NCI-H1092 treated with DMSO at 0.1 percent for 48 hours (cell line): Measurements from ENCODE around the gene ACVRL1.
"Not testable (repeated sequence)": the region's sequence is repeated elsewhere in the genome, so short reads cannot be mapped to it uniquely, and the experiment has no call there.

Experiments used
- DNase-seq: peaks from one replicate; lab custom pipeline; 2025; lab: John Stamatoyannopoulos, UW

The ACVRL1 gene

DNA sequence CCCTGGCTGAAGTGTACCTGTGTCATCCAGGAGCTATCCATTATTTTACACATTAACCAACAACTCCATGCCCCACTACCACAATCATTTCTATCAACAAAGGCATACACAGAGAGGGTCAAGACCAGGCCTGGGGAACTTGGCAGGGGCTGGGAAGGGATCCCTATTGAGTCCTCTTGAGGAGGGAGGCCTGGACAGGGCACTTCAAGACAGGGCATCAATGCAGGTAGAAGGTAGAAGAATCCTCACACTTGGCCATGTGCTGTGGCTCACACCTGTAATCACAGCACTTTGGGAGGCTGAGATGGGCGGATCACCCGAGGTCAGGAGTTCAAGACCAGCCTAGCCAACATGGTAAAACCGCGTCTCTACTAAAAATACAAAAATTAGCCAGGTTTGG is 32.8 kb upstream of the ACVRL1 start:
- DNase-seq = no peak

DNA sequence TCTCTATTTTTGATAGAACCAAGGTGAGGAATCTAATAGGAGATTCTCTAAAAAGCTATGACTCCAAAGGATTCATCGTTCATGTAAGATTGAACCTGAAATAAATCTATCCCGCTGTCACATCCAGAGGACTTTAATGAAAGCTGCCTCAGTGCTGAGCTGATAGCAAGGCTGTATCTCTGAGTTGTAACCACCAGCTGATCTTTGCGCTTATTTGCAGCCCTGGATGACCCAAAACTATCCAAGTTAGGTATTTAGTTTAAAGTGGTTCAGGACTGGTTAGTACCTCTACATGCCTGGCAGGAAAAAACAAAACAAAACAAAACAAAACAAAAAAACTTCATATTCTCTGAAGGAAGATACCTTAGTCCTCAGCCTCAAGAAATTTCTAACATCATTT is 28.2 kb upstream of the ACVRL1 start:
- no peak for DNase-seq

DNA sequence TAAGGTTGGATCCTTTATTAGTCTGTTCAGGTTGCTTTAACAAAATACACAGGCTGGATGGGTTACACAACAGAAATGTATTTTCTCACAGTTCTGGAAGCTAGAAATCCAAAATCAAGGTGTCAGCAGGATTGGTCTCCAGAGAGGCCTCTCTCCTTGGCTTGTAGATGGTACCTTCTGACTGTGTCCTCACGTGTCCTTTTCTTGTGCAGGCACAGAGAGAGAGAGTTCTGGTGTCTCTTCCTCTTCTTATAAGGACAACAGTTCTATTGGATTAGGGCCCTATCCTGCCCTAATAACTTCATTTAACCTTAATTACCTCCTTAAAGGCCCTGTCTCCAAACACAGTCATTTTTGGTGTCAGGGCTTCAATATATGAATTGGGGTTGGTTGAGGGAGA is 24.0 kb upstream of the ACVRL1 start:
- DNase-seq = no peak

DNA sequence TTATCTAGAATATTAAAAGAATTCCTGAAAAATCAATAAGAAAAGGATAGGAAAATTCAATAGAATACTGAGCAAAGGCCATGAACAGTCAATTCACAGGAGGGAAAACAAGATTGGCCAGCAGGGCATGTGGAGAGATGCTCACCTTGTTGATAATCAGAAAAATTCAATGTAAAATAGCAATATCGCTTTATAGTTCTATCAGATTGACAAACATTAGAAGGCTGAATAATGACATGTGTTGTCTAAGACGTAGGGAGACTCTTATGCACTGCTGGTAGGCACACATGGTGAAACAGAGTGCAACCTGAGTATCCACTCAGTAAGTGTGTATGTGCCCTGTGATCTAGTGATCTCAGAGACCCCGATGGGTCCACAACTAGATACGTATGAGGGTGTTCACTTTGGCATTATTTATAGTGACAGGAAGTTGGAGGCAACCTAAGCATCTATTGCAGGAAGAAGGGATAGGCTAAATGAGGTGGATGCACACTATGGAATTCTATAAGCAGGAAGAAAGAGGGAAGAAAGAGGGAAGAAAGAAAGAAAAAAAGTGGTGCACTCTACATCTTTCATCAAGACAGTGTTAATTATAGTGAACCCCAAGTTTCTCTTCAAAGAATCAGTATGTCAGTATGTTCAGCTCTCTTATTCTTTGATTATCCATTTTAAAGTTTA is 23.2 kb upstream of the ACVRL1 start:
- no peak for DNase-seq

DNA sequence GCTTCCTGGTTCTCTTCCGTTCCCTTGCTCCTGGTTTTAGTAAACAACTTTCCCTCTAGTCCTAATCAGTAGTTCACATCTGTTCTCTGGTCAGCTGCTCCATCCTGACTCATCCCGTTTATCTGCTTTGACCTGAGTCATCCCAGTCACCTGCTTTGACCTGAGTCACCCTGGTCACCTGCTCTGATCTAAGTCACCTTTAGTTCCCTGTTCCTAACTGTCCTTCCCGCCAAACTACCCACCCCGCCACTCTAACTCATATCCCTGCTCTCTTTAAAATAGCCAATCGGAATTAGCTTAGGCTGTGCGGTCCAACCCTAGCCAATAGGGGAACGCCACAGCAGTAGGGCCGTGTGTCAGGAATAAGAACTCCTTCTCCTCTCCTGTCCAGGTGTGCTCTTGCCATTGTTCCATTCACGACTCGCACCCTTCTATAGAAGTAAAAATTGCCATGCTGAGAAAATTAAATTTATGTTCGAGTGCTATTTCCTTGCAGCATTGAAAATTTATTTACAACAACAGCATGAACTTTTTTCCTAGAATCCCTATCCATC is 22.6 kb upstream of the ACVRL1 start:
- no peak for DNase-seq

DNA sequence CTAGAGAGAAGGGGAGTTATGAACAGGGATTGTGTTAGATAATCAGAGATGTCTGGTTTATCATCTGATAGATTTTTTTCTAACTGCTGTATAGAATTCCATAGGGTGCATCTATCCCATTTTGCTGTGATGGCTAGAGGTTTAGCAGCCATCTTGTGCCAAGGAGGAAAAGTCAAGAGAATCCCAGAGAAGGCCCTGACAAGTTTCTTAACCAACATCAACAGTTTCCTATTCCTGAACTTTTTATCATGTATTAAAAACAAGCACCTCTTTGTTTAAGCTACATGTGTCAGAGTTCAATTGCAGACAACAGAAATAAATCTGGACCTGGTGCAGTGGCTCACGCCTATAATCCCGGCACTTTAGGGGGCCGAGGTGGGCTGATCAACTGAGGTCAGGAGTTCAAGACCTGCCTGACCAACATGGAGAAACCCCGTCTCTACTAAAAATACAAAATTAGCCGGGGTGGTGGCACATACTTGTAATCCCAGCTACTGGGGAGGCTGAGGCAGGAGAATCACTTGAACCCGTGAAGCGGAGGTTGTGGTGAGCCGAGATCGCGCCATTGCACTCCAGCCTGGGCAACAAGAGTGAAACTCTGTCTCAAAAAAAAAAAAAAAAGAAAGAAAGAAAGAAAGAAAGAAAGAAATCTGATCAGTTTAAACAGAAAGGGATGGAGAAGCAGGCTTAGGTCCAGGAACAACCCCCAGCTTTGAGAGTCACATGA is 21.8 kb upstream of the ACVRL1 start:
- DNase-seq = not testable (repeated sequence)

DNA sequence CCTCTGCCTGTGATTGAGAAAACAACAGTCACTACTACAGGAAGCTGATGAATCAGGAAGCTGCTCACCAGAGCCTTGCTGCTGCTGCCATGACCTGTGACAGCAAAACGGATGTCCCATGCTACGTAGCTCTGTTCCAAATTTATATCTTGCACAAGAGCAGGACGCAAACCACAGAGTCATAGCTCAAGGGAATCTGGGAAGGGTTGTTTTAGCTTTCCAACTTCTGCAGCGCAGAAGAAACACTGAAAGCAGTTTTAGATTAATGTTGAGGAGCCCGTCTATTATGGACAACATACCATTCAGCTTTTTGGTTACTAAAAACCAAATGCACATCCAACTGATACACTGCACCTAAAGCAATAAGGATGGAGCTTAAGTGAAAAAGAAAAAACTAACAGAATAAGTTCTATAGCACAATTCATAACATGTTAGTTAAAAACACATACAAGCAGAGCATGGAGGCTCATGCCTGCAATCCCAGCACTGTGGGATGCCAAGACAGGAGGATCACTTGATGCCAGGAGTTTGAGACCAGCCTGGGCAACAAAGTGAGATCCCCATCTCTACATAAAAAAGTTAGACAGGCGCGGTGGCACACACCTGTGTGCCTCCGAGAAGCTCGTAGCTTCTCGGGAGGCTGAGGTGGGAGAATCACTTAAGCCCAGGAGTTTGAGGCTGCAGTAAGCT is 21.1 kb upstream of the ACVRL1 start:
- no peak for DNase-seq

DNA sequence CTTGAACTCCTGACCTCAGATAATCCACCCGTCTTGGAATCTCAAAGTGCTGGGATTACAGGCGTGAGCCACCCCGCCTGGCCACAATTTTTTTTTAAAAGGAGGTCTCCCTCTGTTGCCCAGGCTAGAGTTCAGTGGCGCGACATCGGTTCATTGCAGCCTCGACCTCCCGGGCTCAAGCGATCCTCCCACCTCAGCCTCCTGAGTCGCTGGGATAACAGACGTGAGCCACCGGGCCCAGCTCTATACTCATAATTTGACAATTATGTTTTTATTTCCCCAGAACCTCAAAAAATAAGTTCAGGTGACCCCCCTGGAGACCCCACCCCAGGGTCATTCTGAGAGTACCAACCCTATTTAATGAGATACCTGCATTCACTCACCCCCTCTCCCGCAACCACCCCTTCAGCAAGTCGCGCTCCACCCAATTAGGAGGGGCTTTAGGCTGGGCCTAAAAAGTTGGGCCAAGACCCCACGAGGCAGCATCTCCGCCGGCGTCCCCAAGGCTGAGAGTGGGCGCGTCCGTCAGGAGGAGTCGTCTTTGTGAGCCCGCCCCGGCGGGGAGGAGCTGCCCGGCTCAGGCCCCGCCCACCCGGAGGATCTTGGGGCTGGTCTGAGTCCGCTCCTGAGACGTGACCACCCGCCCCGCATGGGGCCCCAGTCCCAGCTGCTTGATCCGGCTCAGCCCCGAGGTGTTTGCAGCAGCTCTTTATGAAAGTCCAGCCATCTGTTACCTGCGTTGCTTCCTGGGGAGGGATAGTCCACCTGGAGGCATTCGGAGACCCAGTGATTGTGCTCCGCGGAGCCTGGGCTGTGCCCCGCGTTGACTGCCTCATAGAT is 19.6 kb upstream of the ACVRL1 start, which contains the start of gene ANKRD33:
TSS of gene ANKRD33 (plus strand) at position 628 of the 840 bp plus-strand sequence. CDS start at position 712, 84 bp downstream.
- DNase-seq = no peak

DNA sequence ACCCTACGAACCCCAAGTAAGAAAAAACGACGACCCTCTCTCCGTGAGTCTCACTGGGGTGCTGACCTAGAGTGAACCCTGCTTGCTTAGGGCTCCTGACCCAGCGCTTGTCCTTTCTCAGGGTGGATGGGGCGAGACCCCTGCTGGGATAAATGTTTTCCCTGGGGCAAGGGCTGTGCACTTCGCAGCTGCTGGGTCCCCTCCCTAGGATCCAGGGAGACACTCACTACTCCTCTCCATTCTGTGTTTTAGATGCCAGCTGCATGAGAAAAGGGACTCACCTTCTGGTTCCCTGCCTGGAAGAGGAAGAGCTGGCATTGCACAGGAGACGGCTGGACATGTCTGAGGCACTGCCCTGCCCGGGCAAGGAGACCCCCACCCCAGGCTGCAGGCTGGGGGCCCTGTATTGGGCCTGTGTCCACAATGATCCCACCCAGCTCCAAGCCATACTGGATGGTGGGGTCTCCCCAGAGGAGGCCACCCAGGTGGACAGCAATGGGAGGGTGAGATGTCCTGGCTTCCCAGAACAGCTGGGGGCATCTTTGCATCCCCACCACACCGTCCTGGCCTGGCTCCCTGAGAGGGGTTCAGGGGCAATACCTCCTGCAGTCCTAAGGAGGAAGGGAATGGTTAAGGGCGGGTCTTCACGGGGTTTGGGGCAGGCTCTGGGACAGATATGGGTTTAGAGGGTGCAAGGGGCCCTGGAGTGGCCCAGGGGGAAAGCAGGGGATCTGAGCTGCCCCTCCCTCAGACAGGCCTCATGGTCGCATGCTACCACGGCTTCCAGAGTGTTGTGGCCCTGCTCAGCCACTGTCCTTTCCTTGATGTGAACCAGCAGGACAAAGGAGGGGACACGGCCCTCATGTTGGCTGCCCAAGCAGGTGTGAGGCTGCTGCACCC is 18.7 kb upstream of the ACVRL1 start:
- no peak for DNase-seq

DNA sequence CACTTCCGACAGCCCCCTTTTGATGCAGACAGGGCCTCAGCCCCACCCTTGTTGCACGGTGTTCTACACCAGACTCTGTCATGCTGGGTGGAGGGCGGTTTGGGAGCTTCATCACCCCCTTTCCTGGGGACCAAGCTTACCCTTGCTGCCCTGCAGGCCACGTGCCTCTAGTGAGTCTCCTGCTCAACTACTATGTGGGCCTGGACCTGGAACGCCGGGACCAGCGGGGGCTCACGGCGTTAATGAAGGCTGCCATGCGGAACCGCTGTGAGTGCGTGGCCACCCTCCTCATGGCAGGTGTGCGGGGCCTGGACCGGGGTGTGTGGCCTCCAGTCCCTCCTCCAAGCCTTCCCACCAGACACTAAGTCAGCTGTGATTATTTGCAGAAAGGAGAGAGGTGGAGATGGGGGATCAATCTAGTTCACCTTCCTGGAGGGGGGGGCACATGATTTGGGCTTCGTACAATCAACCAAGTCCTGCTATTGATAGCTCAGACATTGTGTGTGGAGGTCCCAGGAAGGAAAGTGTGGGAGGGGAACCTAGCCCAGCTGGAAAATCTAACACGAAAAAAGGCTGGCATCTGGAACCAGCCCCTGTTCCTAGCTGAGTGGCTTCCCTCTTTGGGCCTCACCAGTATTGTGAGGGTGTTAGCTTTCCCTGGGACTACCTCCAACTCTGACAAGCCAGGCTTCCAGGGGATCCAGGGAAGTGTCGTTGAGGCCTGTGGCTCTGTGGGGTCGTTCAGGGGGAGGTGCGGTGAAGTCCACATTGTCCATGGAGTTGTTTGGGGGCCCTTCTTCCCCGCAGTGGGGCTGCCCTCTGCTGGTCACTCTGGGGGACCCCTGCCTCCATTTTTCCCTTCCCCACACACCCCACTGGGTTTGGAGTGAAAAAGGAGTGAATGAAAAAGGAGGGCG is 17.8 kb upstream of the ACVRL1 start:
- DNase-seq = no peak

DNA sequence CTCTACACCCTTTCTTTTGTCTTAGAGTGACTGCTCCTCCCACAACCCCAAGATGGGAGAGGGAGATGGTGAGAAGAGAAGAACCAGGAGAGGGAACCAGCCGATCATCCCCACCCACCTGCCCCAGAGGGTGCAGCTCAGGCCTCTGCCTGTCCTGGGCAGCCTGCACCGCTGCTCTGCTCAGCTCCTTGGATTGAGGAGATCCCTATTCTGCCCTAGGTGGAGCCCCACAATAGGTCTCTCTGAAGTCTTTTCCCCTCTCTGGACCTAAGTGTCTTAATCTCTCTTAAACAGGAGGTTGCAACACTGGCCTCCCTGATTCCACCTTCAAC is 17.2 kb upstream of the ACVRL1 start:
- no peak for DNase-seq

DNA sequence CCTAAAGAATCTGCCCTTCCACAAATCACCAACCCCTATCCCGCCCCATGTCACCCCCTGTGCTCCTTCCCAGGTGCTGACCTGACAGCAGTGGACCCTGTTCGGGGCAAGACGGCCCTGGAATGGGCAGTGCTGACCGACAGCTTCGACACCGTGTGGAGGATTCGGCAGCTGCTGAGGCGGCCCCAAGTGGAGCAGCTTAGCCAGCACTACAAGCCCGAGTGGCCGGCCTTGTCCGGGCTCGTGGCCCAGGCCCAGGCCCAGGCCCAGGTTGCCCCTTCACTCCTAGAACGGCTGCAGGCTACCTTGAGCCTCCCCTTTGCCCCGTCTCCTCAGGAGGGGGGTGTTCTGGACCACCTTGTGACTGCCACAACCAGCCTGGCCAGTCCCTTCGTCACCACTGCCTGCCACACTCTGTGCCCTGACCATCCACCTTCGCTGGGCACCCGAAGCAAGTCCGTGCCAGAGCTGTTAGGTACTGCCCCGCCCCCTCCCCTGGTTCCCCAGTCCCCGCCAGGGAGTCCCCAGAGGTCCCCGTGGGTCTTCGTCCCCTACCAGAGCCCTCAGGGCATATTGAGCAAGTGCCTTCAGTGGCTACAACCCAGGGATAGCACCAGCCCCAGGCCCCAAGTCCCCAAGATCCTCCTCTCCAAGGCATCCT is 16.7 kb upstream of the ACVRL1 start:
- DNase-seq = no peak

DNA sequence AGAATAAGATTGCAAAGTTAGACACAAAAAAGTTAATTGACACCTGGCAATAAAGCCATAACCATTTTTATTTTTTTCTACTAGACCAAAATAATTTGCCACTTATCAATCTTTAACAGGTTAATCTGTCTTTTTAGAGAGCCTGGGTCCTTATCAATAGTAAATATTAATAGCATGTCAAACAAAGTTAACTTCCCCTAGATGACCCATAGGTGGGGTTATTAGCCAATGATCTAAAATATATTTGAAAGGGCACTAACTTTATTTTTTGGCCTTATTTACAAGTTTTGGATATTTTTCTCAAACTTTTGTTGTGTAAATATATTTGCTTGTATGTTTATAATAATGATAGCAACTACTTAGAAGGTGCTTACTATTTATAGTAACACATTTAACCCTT is 15.5 kb upstream of the ACVRL1 start:
- no peak for DNase-seq

DNA sequence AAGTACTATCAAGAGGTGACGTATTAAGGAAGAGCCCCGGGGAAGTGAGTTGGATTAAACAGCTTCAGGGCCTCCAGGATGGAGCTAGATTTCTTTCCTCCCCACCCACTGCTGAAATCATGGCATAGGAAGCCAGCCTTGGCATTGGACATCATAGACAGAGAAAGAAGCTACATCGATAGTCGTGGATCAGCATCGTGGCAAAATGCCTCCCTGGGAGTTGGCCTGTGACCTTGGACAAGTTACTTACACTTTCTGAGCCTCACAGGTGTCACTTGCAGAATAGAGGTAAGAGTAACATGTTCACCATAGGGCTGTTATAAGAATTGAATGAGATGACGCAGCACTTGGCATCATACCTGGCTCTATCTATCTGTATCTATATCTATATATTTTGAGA is 13.5 kb upstream of the ACVRL1 start:
- DNase-seq = no peak

DNA sequence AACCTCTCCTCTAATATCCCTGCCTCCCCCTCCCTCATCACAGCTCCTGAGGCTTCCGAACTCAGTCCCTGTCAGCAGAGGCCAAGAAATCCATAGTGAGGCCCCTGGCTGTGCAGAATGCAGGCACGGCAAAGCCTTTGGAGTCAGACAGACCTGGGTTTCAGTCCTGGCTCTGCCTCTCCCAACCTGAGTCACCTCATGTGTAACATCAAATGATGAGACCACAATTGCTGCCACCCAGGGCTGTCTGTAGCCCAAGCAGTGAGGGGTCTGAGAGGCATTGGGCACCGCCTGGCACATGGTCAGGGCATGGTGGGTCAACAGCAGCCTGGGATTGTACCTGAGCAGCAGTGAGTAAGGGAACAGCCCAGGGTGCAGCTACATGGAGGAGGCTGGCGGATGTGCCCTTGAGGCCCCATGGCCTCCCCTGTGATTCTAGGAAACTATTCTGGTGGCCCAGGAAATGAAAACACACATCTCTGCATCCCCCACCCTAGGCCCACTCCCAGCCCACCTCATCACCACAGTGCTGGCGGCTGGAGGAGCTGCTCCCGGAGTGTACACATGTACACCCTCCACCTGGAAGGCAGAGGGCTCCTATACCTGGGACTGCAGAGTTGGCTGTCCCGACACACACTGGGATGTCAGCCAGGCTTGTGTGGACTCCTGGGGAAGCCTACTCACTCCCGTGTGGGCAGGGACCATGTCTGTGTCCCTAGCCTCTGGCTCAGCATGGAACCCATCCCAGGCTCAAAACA is 11.7 kb upstream of the ACVRL1 start:
- DNase-seq = no peak

DNA sequence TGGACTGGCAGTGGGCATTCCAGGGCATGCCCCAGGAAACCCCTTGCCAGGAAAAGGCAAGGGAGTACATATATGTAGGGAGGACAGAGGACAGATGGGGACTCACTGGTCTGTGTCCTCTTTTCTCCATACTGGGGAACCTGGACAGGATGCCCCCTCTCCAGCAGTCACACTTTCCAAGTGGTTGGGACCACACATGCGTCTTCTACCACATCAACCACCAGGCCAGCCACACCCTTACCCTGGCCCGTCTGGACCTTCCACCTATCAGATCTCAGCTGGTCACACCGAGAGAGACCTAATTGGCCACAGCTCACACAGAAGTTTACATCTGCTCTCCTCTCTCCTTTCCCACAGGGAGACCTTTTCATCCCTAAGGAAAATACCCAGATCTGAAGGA is 11.1 kb upstream of the ACVRL1 start:
- DNase-seq = no peak

DNA sequence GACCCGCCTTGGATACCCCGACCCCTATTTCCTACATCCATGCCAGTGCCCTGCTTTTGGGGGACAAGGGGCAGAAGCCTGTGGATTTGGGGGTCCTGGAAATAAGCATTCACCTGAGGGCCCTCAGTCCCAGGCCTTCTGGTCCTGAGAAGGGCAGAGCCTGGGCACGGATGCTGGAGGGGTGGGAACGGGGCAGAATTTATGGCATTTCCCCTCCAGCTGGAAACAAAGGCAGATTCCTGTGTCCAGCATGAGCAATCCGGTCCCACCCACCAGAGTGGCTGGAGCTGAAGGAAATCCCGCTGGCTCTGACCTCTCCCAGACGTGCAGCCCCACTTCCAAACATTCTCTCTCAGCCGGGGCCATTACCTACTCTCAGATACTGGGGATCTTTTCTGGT is 10.1 kb upstream of the ACVRL1 start:
- no peak for DNase-seq

DNA sequence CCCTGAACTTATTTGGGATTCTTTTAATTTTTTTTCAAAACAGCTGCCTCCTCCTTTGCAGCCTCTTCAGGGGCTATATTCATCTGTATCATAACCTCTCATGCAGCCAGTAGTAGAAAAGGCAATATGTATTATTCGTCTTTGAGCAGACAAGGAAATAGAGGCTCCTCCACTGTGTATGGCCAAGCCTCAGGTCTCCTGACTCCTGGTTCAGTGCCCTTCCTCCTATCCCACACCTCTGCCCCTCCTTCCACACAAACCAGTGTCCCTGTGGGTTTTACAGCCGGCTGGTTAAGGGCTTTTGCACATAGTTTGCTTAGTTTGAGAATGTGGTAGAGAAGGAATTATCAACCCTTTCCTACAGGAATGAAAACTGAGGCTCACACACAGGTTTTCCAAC is 8.8 kb upstream of the ACVRL1 start:
- DNase-seq = no peak

DNA sequence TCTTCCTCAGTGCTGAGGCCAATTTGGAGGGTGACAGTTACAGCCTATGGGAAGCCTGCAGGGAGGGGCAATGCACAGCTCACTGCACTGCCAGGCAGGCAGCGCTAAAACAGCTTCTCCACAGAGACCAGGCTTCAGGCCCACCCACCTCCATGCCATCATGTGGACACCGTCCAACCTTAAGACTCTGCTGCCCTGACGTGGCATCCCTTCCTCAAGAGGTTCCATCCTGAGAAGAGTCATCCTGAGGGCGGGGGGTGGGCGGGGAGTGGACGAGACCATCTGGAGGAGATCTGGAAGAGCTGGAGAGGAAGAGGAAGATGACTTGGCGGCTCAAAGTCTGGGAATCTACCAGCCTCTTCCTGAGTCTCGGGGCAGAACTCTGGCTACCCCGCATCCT is 8.4 kb upstream of the ACVRL1 start:
- DNase-seq = no peak
